ENCODE measurements around the gene LAMA5.

DNA sequence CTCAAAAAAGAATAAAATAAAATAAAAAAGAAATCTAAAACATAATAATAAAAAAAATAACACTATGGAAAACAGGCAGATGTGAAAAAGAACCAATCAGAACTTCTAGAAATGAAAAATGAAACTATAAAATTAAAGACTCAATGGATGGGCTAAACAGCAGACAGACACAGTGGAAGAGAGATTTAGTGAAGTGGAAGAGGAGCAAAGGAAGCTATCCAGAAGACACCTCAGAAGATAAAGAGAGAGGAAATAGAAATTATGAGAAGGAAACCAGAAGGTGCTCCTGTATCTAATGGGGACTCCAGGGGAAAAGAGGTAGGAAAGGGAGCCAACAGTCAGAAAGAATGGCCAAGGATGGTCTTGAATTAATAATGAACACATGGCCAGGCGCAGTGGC is 18.5 kb downstream of the LAMA5 start:
- TF ChIP-seq, protein P1, sequence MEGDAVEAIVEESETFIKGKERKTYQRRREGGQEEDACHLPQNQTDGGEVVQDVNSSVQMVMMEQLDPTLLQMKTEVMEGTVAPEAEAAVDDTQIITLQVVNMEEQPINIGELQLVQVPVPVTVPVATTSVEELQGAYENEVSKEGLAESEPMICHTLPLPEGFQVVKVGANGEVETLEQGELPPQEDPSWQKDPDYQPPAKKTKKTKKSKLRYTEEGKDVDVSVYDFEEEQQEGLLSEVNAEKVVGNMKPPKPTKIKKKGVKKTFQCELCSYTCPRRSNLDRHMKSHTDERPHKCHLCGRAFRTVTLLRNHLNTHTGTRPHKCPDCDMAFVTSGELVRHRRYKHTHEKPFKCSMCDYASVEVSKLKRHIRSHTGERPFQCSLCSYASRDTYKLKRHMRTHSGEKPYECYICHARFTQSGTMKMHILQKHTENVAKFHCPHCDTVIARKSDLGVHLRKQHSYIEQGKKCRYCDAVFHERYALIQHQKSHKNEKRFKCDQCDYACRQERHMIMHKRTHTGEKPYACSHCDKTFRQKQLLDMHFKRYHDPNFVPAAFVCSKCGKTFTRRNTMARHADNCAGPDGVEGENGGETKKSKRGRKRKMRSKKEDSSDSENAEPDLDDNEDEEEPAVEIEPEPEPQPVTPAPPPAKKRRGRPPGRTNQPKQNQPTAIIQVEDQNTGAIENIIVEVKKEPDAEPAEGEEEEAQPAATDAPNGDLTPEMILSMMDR (IDR thresholded peaks at IDR 0.05): no peak
- no peak for TF ChIP-seq POLR2A (IDR thresholded peaks at IDR 0.05)

All from breast epithelium (tissue), 3 donors.